Keratinocyte (primary cell): Measurements from ENCODE around the gene SEC16A. TPM values are rescaled to one million over a fixed set of nuclear protein-coding genes. Genes with fewer than 3 reads are reported as not detected.

ENCODE experiments used
- DNase-seq: peaks from one replicate; pipeline ENCODE4 v3.0.0-alpha.2; 2011; ENCODE audit warnings: low read depth, missing footprints, low spot score
- FAIRE-seq: peaks from 2 replicates; lab custom pipeline; 2011; peaks lifted over from hg19 to GRCh38; lab: Jason Lieb, UNC
- H2AFZ ChIP-seq: 2 replicates; pipeline ENCODE4 v1.6.0; 2012; ENCODE audit warnings: low read length, control low read depth, inconsistent platforms; ENCODE audit not compliant: control insufficient read depth
- H3K27ac ChIP-seq: 2 replicates; pipeline ENCODE4 v1.5.1; 2011; ENCODE audit warnings: low read length; ENCODE audit not compliant: control insufficient read depth, insufficient read depth
- H3K27me3 ChIP-seq: 3 replicates; pipeline ENCODE4 v1.6.0; 2011; ENCODE audit warnings: low read length; ENCODE audit not compliant: control insufficient read depth, insufficient read depth; ENCODE audit errors: extremely low read depth
- H3K36me3 ChIP-seq, 2 experiments: 2 replicates in 1 of 2; 3 replicates in 1 of 2; pipeline ENCODE4 v1.5.1; 2011; ENCODE audit warnings: low read length in 2 of 2, mild to moderate bottlenecking in 1 of 2; ENCODE audit not compliant: control insufficient read depth in 2 of 2, insufficient read depth in 2 of 2; ENCODE audit errors: extremely low read depth in 1 of 2
- H3K4me1 ChIP-seq: 3 replicates; pipeline ENCODE4 v1.5.1; 2011; ENCODE audit warnings: low read length; ENCODE audit not compliant: control insufficient read depth, insufficient read depth; ENCODE audit errors: extremely low read depth
- H3K4me2 ChIP-seq: 3 replicates; pipeline ENCODE4 v1.6.0; 2011; ENCODE audit warnings: low read depth, low read length; ENCODE audit not compliant: control insufficient read depth, insufficient read depth; ENCODE audit errors: extremely low read depth
- H3K4me3 ChIP-seq, 3 experiments: fragments of 200-600 bp in 1 of 3; sonication (generic) in 1 of 3; 2 replicates in 2 of 3; 3 replicates in 1 of 3; pipeline ENCODE4 v1.5.1; 2011 to 2016; ENCODE audit warnings: low read length in 3 of 3, mild to moderate bottlenecking in 3 of 3, control low read depth in 2 of 3, inconsistent platforms in 1 of 3, low read depth in 1 of 3, mixed read lengths in 1 of 3, mixed run types in 1 of 3, moderate library complexity in 1 of 3; ENCODE audit not compliant: control insufficient read depth in 2 of 3, insufficient read depth in 2 of 3; ENCODE audit errors: extremely low read depth in 1 of 3
- H3K79me2 ChIP-seq: 2 replicates; pipeline ENCODE4 v1.6.0; 2012; ENCODE audit warnings: low read length; ENCODE audit not compliant: control insufficient read depth, insufficient read depth
- H3K9ac ChIP-seq: 3 replicates; pipeline ENCODE4 v1.6.0; 2011; ENCODE audit warnings: low read length; ENCODE audit not compliant: control insufficient read depth, insufficient read depth; ENCODE audit errors: extremely low read depth
- H3K9me1 ChIP-seq: 3 replicates; pipeline ENCODE4 v1.6.0; 2011; ENCODE audit warnings: low read length; ENCODE audit not compliant: control insufficient read depth, insufficient read depth; ENCODE audit errors: extremely low read depth
- H3K9me3 ChIP-seq: 2 replicates; pipeline ENCODE4 v1.5.1; 2012; ENCODE audit warnings: low read depth, low read length; ENCODE audit not compliant: control insufficient read depth
- H4K20me1 ChIP-seq: 3 replicates; pipeline ENCODE4 v1.6.0; 2011; ENCODE audit warnings: low read length; ENCODE audit not compliant: control insufficient read depth, insufficient read depth; ENCODE audit errors: extremely low read depth
- EZH2 ChIP-seq: IDR thresholded peaks from one replicate; pipeline ENCODE4 v1.6.1; 2012; ENCODE audit warnings: inconsistent platforms, mild to moderate bottlenecking, low read length, moderate library complexity
- dilution Hi-C: fragments of 300-500 bp; cut with MboI; formaldehyde crosslinking; loops from one replicate; pipeline ENCODE4 v1.7.0; 2020; ENCODE audit warnings: low sequenced_read_pairs; ENCODE audit not compliant: extremely low pct_ligation_motif_present
- polyA plus RNA-seq, 5 experiments: library from polyadenylated mRNA; depleted of rRNA in 3 of 5; stranded (reverse) in 3 of 5; stranded (forward) in 1 of 5; unstranded in 1 of 5; fragments of >200 nt; gene quantifications; 1 replicate in 1 of 5; 2 replicates in 3 of 5; 3 replicates in 1 of 5; pipeline versions ENCODE4 v1.2.1 to v1.2.3, GENCODE V29; 2011 to 2012; ENCODE audit warnings: missing spikeins in 2 of 5, low read depth in 1 of 5, low replicate concordance in 1 of 5
- TF ChIP-seq, protein P1 (sequence below), 3 experiments: IDR thresholded peaks in 1 of 3; conservative IDR thresholded peaks in 1 of 3; optimal IDR thresholded peaks in 1 of 3; 2 replicates in 2 of 3; 3 replicates in 1 of 3; pipeline versions ENCODE3 to v1.5.1; 2011; ENCODE audit warnings: low read length in 3 of 3, mild to moderate bottlenecking in 3 of 3, moderate library complexity in 2 of 3, control low read depth in 1 of 3, inconsistent platforms in 1 of 3; ENCODE audit not compliant: insufficient read depth in 2 of 3; ENCODE audit errors: extremely low read depth in 1 of 3

Gene SEC16A
- polyA plus RNA-seq, 1 donor (not counting 4 experiments of a cell fraction or from before 2014, with no cell fraction given) = 15.8 TPM

DNA sequence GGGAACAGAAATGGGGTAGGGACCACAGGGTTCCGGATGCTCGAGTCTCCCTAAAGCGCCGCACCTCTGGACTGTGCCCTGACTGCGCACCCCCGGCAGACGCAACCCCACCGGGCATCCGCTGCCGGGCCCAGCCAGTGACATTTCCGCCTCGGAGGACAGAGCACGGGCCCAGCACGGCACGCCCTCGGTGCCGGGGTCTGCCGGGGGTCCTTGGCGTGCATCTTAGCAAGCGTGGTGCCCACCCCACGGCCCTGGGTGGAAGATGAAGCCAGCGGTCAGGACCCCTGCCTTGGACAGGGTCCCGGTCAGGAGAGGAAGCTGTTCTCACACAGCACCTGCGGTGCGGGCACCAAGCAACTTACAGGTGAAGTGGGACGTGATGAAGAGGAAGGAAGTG, 50.2 kb downstream of the SEC16A start:
- H3K4me3 ChIP-seq = no peak overlapping the region
- dilution Hi-C loops = no loop called here
- no peaks in the 10 kb centered on the region for H3K27me3 ChIP-seq
- no peak overlapping the region for H3K27ac ChIP-seq
- H2AFZ ChIP-seq = no peak overlapping the region
- H3K4me2 ChIP-seq = no peak overlapping the region
- H3K9me1 ChIP-seq = peaks cover 2% of the 10 kb centered on the region
- H4K20me1 ChIP-seq = peaks cover 8% of the 10 kb centered on the region
- peaks cover 41% of the 10 kb centered on the region for H3K79me2 ChIP-seq
- no peak for FAIRE-seq
- no peak for DNase-seq
- H3K36me3 ChIP-seq = peaks cover 7 to 25% of the 10 kb centered on the region in 2 experiments
- H3K9ac ChIP-seq = no peak overlapping the region
- TF ChIP-seq EZH2 = no peak
- TF ChIP-seq, protein P1, sequence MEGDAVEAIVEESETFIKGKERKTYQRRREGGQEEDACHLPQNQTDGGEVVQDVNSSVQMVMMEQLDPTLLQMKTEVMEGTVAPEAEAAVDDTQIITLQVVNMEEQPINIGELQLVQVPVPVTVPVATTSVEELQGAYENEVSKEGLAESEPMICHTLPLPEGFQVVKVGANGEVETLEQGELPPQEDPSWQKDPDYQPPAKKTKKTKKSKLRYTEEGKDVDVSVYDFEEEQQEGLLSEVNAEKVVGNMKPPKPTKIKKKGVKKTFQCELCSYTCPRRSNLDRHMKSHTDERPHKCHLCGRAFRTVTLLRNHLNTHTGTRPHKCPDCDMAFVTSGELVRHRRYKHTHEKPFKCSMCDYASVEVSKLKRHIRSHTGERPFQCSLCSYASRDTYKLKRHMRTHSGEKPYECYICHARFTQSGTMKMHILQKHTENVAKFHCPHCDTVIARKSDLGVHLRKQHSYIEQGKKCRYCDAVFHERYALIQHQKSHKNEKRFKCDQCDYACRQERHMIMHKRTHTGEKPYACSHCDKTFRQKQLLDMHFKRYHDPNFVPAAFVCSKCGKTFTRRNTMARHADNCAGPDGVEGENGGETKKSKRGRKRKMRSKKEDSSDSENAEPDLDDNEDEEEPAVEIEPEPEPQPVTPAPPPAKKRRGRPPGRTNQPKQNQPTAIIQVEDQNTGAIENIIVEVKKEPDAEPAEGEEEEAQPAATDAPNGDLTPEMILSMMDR (optimal IDR thresholded peaks at IDR 0.05 in 1 of 3, IDR thresholded peaks at IDR 0.05 in 1 of 3, conservative IDR thresholded peaks at IDR 0.05 in 1 of 3; ENCODE audit: extremely low read depth in 1 of 3, insufficient read depth in 2 of 3, low read length in 3 of 3) = no peak
- H3K4me1 ChIP-seq = peaks cover 6% of the 10 kb centered on the region
- no peaks in the 10 kb centered on the region for H3K9me3 ChIP-seq

DNA sequence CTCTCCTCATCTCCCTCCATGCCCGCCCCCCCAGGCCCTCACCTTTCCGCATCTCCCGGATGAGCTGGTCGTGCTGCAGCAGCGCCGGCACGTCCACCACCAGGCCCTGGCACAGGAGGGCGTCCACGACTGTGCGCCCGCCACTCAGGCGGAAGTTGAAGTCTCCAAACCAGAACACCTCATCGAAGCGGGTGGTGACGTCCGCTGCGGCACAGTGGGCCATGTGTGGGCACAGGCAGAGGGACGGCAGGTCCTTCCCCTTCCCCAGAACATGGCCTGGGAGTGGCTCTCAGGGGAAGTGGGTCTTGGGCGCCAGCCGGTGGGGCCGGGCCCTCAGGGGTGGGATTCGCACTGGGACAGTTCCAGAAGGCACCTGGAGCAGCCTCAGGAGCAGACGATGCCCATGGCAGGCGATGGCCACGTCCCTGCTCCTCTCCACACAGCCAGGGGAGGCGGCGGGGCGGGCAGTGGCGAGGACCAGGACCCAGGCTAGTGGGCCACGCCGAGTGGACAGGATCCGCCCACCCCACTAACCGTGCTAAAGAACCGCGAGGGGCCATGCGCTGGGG, 51.0 kb downstream of the SEC16A start:
- Histone ChIP-seq H3K79me2 (peaks cover 34% of the 10 kb centered on the region), H3K9ac (no peak overlapping the region), H3K9me3 (no peaks in the 10 kb centered on the region), H3K4me1 (no peaks in the 10 kb centered on the region), H3K27me3 (no peaks in the 10 kb centered on the region), H3K4me2 (no peak overlapping the region), H3K9me1 (peaks cover 2% of the 10 kb centered on the region), H3K27ac (no peak overlapping the region), H3K4me3 (no peak overlapping the region), H2AFZ (no peak overlapping the region), H4K20me1 (peaks cover under 1% of the 10 kb centered on the region), H3K36me3 (peaks cover 7 to 25% of the 10 kb centered on the region in 2 experiments)
- no peak for TF ChIP-seq EZH2
- FAIRE-seq = no peak
- dilution Hi-C loops = no loop called here
- no peak for DNase-seq
